Pancreas (tissue), 10 donors: ENCODE measurements around the gene NYAP1. TPM values are rescaled to one million over a fixed set of nuclear protein-coding genes. Genes with fewer than 3 reads are reported as not detected.

Experiments used
- ATAC-seq, 4 donors: fragments of 200-7000 bp; cut with Tn5 transposase; one replicate each; pipeline versions ENCODE4 v1.8.0 to v1.9.1; 2020; ENCODE audit warnings: mild to moderate bottlenecking in 4 of 4, moderate library complexity in 4 of 4
- DNase-seq, 6 donors: peaks; one replicate each; pipeline ENCODE4 v3.0.0-alpha.2; 2020
- FAIRE-seq: peaks from 2 replicates; lab custom pipeline; 2012; peaks lifted over from hg19 to GRCh38; lab: Jason Lieb, UNC
- H3K27ac ChIP-seq, 4 donors: fragments of 200-600 bp; sonication (generic); 1 replicate in 3 of 4; 2 replicates in 1 of 4; pipeline versions ENCODE4 v1.5.0 to v1.8.0; 2020
- H3K27me3 ChIP-seq, 4 donors: fragments of 200-600 bp; one replicate each; pipeline ENCODE4 v1.8.0; 2021
- H3K36me3 ChIP-seq, 3 donors: fragments of 200-600 bp; sonication (generic) in 1 of 3; one replicate each; pipeline versions ENCODE4 v1.5.0 to v1.8.0; 2020 to 2021
- H3K4me1 ChIP-seq, 3 donors: fragments of 200-600 bp; one replicate each; pipeline ENCODE4 v1.8.0; 2021
- H3K4me3 ChIP-seq, 4 donors: fragments of 200-600 bp; sonication (generic) in 2 of 4; one replicate each; pipeline versions ENCODE4 v1.5.0 to v1.8.0; 2020 to 2021
- H3K9me3 ChIP-seq, 4 donors: fragments of 200-600 bp; one replicate each; pipeline ENCODE4 v1.8.0; 2021
- CTCF ChIP-seq, 4 donors: fragments of 200-600 bp; sonication (generic) in 3 of 4; IDR thresholded peaks; one replicate each; pipeline versions ENCODE4 v1.5.0 to v1.8.0; 2021; ENCODE audit warnings: antibody characterized with exemption in 4 of 4
- WGBS, 2 donors: extraction: QIAGEN DNeasy Blood & Tissue Kit; methylation state at CpG; one replicate each; pipeline ENCODE4 v1.1.7; 2013; 5-methylcytosine and 5-hydroxymethylcytosine counted together
- intact Hi-C, 3 donors: fragments of 100-400 bp; cut with DNase I; formaldehyde crosslinking; loops; one replicate each; pipeline versions ENCODE4 v1.11.1 to v1.14.2; 2022
- polyA plus RNA-seq, 2 donors: library from polyadenylated mRNA; stranded (reverse); fragments of 200-250 nt; gene quantifications; one replicate each; pipeline ENCODE4 v1.2.3, GENCODE V29; 2013
- total RNA-seq, 6 donors: library from RNA; stranded (reverse); fragmentation: NEBNext Ultra II Directional in 4 of 6; extraction: Animal tissue kit (Norgen Biotek cat#: 25700) in 4 of 6; gene quantifications; one replicate each; pipeline versions ENCODE4 v1.2.1 to v1.2.4, GENCODE V29; 2021 to 2023
- donor health status: healthy with polysubstance abuse.
- donor health status: DM: no; HTN: no; CAD: no; lungs with moderate emphysema.
- donor health status: DM: no; HTN: no; CAD: no.
- donor health status: control.
- donor health status: control.
- donor health status: Bipolar disorder and iron deficiency.
- donor health status: DM: yes; HTN: yes; CAD: no.
- donor health status: DM: no; HTN: no; CAD: no.
- donor health status: DM: no; HTN: no; CAD: no.
- donor health status: DM: yes; HTN: yes; CAD: no.

Gene NYAP1
- total and polyA plus RNA-seq, 8 donors, result 0.25 to 4.8 (median 0.96) TPM

GRCh38 chr7:100472121-100472851, 11.4 kb upstream of the NYAP1 start:
- H3K27ac ChIP-seq, result no peak overlapping the region
- no peak for FAIRE-seq

GRCh38 chr7:100472854-100473499, 10.8 kb upstream of the NYAP1 start:
- FAIRE-seq, result no peak
- TF ChIP-seq CTCF (IDR thresholded peaks at IDR 0.05), result no peak
- H3K9me3 ChIP-seq, result no peaks in the 10 kb centered on the region
- no peak overlapping the region for H3K27ac ChIP-seq
- no peak overlapping the region for H3K4me3 ChIP-seq
- peaks cover 0 to 14% (median 6%) of the 10 kb centered on the region in 3 donors for H3K4me1 ChIP-seq
- peaks cover 0 to 12% (median 0%) of the 10 kb centered on the region in 3 donors for H3K36me3 ChIP-seq
- ATAC-seq, result no peak
- DNase-seq, result no peak
- intact Hi-C loops, result loop anchor here in 1 of 3 donors (5.0 kb wide), 1 partner anchor 89 kb away; no protein-coding TSS in a partner anchor
- H3K27me3 ChIP-seq, result no peaks in the 10 kb centered on the region
- WGBS, 2 donors, result 74 to 78% methylated on average over 14 of the region's 14 CpGs

More at GRCh38 chr7:100472121-100472851, 11.4 kb upstream of the NYAP1 start:
- no peak for ATAC-seq
- H3K36me3 ChIP-seq, result peaks cover 0 to 12% (median 0%) of the 10 kb centered on the region in 3 donors
- TF ChIP-seq CTCF (IDR thresholded peaks at IDR 0.05), result no peak
- H3K9me3 ChIP-seq, result no peaks in the 10 kb centered on the region
- H3K4me1 ChIP-seq, result peaks cover 0 to 12% (median 6%) of the 10 kb centered on the region in 3 donors
- 81 to 82% methylated on average over 16 of the region's 16 CpGs for WGBS, 2 donors
- no peak for DNase-seq
- no peak overlapping the region for H3K4me3 ChIP-seq
- intact Hi-C loops, result loop anchor here in 1 of 3 donors (5.0 kb wide), 1 partner anchor 90 kb away; no protein-coding TSS in a partner anchor
- H3K27me3 ChIP-seq, result no peaks in the 10 kb centered on the region

GRCh38 chr7:100475549-100475948, 8.2 kb upstream of the NYAP1 start:
- no peak for TF ChIP-seq CTCF (IDR thresholded peaks at IDR 0.05)
- Histone ChIP-seq H3K9me3 (no peaks in the 10 kb centered on the region), H3K36me3 (peaks cover 0 to 12% (median 0%) of the 10 kb centered on the region in 3 donors), H3K4me3 (no peak overlapping the region), H3K4me1 (peaks cover 0 to 17% (median 13%) of the 10 kb centered on the region in 3 donors), H3K27me3 (no peaks in the 10 kb centered on the region), H3K27ac (no peak overlapping the region)
- WGBS, 2 donors, result 63 to 76% methylated on average over 9 of the region's 9 CpGs
- ATAC-seq, result no peak
- intact Hi-C loops, result no loop called here
- DNase-seq, result peak in 1 of 6 donors; percentile 35
- FAIRE-seq, result no peak

- H3K9me3 ChIP-seq, result no peaks in the 10 kb centered on the region
- 32 to 44% methylated on average over 6 of the region's 6 CpGs for WGBS, 2 donors
- peaks cover 0 to 12% (median 0%) of the 10 kb centered on the region in 3 donors for H3K36me3 ChIP-seq
- intact Hi-C loops, result no loop called here
- TF ChIP-seq CTCF (IDR thresholded peaks at IDR 0.05), result no peak
- H3K4me1 ChIP-seq, result peaks cover 0 to 17% (median 13%) of the 10 kb centered on the region in 3 donors
- H3K4me3 ChIP-seq, result peak overlapping the region in 2 of 4 donors; percentile 82 to 95
- no peak for FAIRE-seq
- H3K27ac ChIP-seq, result no peak overlapping the region
- no peaks in the 10 kb centered on the region for H3K27me3 ChIP-seq
- no peak for ATAC-seq
- peak in 1 of 6 donors; percentile 3 for DNase-seq
Measured at GRCh38 chr7:100476101-100476780, 7.5 kb upstream of the NYAP1 start.
